ENCODE data around the gene SEC61B. TPM values are rescaled to one million over a fixed set of nuclear protein-coding genes. Genes with fewer than 3 reads are reported as not detected.

The SEC61B gene
- total and polyA plus RNA-seq, 9 of the 15 experiments (the other 6 are each of a cell fraction or from before 2014, with no cell fraction given) = 57.8 to 262 (median 172) TPM

DNA sequence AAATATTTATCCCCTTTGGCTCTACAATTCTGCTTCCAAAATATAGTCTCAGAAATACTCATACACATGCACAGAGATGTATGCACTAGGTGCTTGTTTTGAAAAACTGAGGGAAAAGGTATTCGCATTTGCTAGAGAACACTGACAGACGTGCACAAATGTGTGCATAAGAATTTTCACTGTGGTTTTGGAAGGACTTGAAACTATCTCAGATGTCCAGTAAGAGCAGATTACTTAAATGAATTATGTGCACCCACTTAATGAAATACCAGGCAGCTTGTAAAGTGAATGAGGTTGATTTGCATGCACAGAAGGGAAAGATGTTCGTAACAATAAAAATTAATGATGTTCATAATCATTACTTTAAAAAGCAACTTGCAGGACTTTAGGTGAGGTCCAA is 48.4 kb downstream of the SEC61B start:
- in situ Hi-C loops (cut with MboI) = loop anchor here (25.0 kb wide), 1 partner anchor 742 kb away; no protein-coding TSS in a partner anchor
- POLR2A ChIA-PET = interaction anchor here (0.6 kb wide), 1 partner anchor 10 kb away, joined by 3 read pairs; no protein-coding TSS in a partner anchor
- Histone ChIP-seq H3K27ac (ENCODE audit: extremely low read depth, low read depth, low read length) (no peak overlapping the region), H3K4me1 (replicated peaks in 1 of 2; ENCODE audit: control insufficient read depth in 2 of 2, insufficient read depth in 2 of 2, low read length in 2 of 2) (peaks cover 3 to 4% of the 10 kb centered on the region in 2 experiments; a peak in 3 of 5 replicates), H3K9me3 (replicated peaks; ENCODE audit: control insufficient read depth, insufficient read depth, low read depth, low read length) (no peaks in the 10 kb centered on the region), H3K9ac (ENCODE audit: insufficient read depth in 1 of 2, low read depth in 2 of 2, low read length in 2 of 2) (no peak overlapping the region), H3K4me2 (ENCODE audit: insufficient read depth, low read length) (no peak overlapping the region), H3K27me3 (ENCODE audit: control insufficient read depth in 2 of 2, insufficient read depth in 2 of 2, low read length in 2 of 2) (no peaks in the 10 kb centered on the region; a peak in 2 of 5 replicates), H3K79me2 (ENCODE audit: control insufficient read depth, insufficient read depth, low read length) (no peaks in the 10 kb centered on the region), H4K20me1 (replicated peaks; ENCODE audit: control insufficient read depth, insufficient read depth, low read length) (no peaks in the 10 kb centered on the region), H2AFZ (ENCODE audit: low read depth, low read length) (no peak overlapping the region), H3K36me3 (ENCODE audit: control insufficient read depth, insufficient read depth, low read length) (no peaks in the 10 kb centered on the region), H3K9me1 (ENCODE audit: control insufficient read depth, insufficient read depth, low read length) (no peaks in the 10 kb centered on the region), H3K4me3 (no peak overlapping the region)
- FAIRE-seq (no peak), ATAC-seq (no peak), DNase-seq (ENCODE audit: extremely low read depth in 1 of 4, low spot score in 3 of 4) (no peak)
- intact Hi-C loops (cut with micrococcal nuclease) = no loop called here
- TF ChIP-seq EWSR1 (IDR thresholded peaks at IDR 0.05; ENCODE audit: borderline replicate concordance, low read depth, partially characterized antibody) (no peak), ZNF143 (CRISPR knock-in tag; IDR thresholded peaks at IDR 0.05) (no peak), FOXP4 (CRISPR knock-in tag; IDR thresholded peaks at IDR 0.05; ENCODE audit: borderline replicate concordance) (no peak), TARDBP (IDR thresholded peaks at IDR 0.05) (no peak), ZNF584 (CRISPR knock-in tag; IDR thresholded peaks at IDR 0.05; ENCODE audit: low read depth) (no peak), KDM4B (IDR thresholded peaks at IDR 0.05; ENCODE audit: borderline replicate concordance in 2 of 2, low read depth in 1 of 2) (no peak), LARP7 (IDR thresholded peaks at IDR 0.05) (no peak)
- no TSS peak for BruUV-seq (replicated peaks)
- CTCF ChIA-PET (ENCODE audit: low intra/inter-chr PET ratio) = no interaction called here
- WGBS (ENCODE audit: insufficient coverage, low coverage, missing lambda C conversion rate) = 0% methylated on average over 3 of the region's 3 CpGs
